ENCODE data around the gene NSDHL. TPM values are rescaled to one million over a fixed set of nuclear protein-coding genes. Genes with fewer than 3 reads are reported as not detected.

Gene NSDHL
- total RNA-seq, 1 experiment from 2014 or later, result 22.1 TPM

- CTCF ChIA-PET, result no interaction called here
- POLR2A ChIA-PET, result no interaction called here
- Histone ChIP-seq H3K9me2 (ENCODE audit: insufficient read depth) (no peaks in the 10 kb centered on the region), H3K4me2 (ENCODE audit: low read length) (peak overlapping the region; percentile 64), H2AFZ (ENCODE audit: low read depth, low read length, poor library complexity, severe bottlenecking) (no peak overlapping the region), H3K9ac (ENCODE audit: low read length) (peak overlapping the region; percentile 49; the same call in 1 of the 2 replicates), H3K27me3 (ENCODE audit: insufficient read depth, low read length) (no peaks in the 10 kb centered on the region), H3K27ac (ENCODE audit: low read depth, low read length) (no peak overlapping the region), H3K79me2 (ENCODE audit: insufficient read depth, low read length) (no peaks in the 10 kb centered on the region), H3K4me1 (ENCODE audit: control insufficient read depth in 1 of 2, insufficient read depth in 2 of 2, low read length in 2 of 2) (peaks cover 17 to 56% of the 10 kb centered on the region in 2 experiments), H4K20me1 (ENCODE audit: insufficient read depth) (no peaks in the 10 kb centered on the region), H3K9me3 (ENCODE audit: control insufficient read depth in 1 of 2, insufficient read depth in 1 of 2, low read depth in 1 of 2, low read length in 2 of 2) (no peaks in the 10 kb centered on the region), H3K4me3 (replicated peaks in 1 of 2; ENCODE audit: low read depth in 1 of 2, low read length in 2 of 2) (peak overlapping the region in 1 of 2 experiments; percentile 45; a peak in 3 of 4 replicates), H3K36me3 (ENCODE audit: control insufficient read depth in 1 of 2, insufficient read depth in 2 of 2, low read length in 2 of 2) (no peaks in the 10 kb centered on the region)
- RAD21 ChIA-PET (ENCODE audit: low non-redundant PET in 1 of 2, low total read pairs in 2 of 2, uncharacterized antibody in 2 of 2, unreplicated experiment in 2 of 2), result no interaction called here
- intact Hi-C loops (cut with micrococcal nuclease), result no loop called here
- DNase-seq (ENCODE audit: low read depth, low spot score) (peak; percentile 29), ATAC-seq (peak; percentile 41; the same call in 1 of the 2 replicates)
- TF ChIP-seq POLR2AphosphoS5 (IDR thresholded peaks at IDR 0.05; ENCODE audit: low read depth, low read length) (0 out of 2 replicates have a peak, but pooled peaks have one; percentile 6), RAD21 (IDR thresholded peaks at IDR 0.05; ENCODE audit: low read depth) (no peak), TCF7L2 (IDR thresholded peaks at IDR 0.05; ENCODE audit: borderline replicate concordance, extremely low read depth, insufficient read depth, insufficient read length) (no peak), ZBTB33 (IDR thresholded peaks at IDR 0.05; ENCODE audit: extremely low read depth, insufficient replicate concordance, low read length) (no peak), MAX (IDR thresholded peaks at IDR 0.05) (no peak), EGR1 (IDR thresholded peaks at IDR 0.05; ENCODE audit: low read depth) (no peak)
- no TSS peak for BruUV-seq (replicated peaks)
These were observed 65.6 kb downstream of the NSDHL start for GRCh38 chrX:152896450-152896849.
